Measurements from ENCODE around the gene NRIP3.

NRIP3 gene

GRCh38 chr11:9029422-9029821 lies 25.6 kb upstream of the NRIP3 start:
- H3K27ac ChIP-seq (ENCODE audit: low read length), result no peak overlapping the region
- H3K9me3 ChIP-seq (ENCODE audit: insufficient read depth, low read length, severe bottlenecking), result no peaks in the 10 kb centered on the region
- H3K4me3 ChIP-seq (ENCODE audit: low read depth in 1 of 2, low read length in 2 of 2), result no peak overlapping the region
- H3K79me2 ChIP-seq (ENCODE audit: insufficient read depth, low read length), result no peaks in the 10 kb centered on the region
- ATAC-seq (ENCODE audit: insufficient read depth, low read depth) (no peak), DNase-seq (no peak)
- no peak overlapping the region for H3K9ac ChIP-seq (ENCODE audit: low read depth, low read length)
- H3K27me3 ChIP-seq (ENCODE audit: insufficient read depth, low read length, poor library complexity), result no peaks in the 10 kb centered on the region
- no peaks in the 10 kb centered on the region for H3K36me3 ChIP-seq (ENCODE audit: insufficient read depth, low read length)
- TF ChIP-seq CTCF (IDR thresholded peaks at IDR 0.05; ENCODE audit: borderline replicate concordance, extremely low read depth, low read length, poor library complexity, severe bottlenecking) (no peak), EZH2 (IDR thresholded peaks at IDR 0.05; ENCODE audit: borderline replicate concordance, low read depth, low read length, severe bottlenecking) (no peak)
- no peaks in the 10 kb centered on the region for H3K4me1 ChIP-seq (ENCODE audit: insufficient read depth, low read length)
- H3K4me2 ChIP-seq (ENCODE audit: insufficient read depth, low read length), result no peak overlapping the region
- no peak overlapping the region for H2AFZ ChIP-seq (ENCODE audit: low read depth, low read length)
- H4K20me1 ChIP-seq (ENCODE audit: insufficient read depth, low read length), result no peaks in the 10 kb centered on the region

GRCh38 chr11:9028581-9028980 lies 24.8 kb upstream of the NRIP3 start:
- no peaks in the 10 kb centered on the region for H3K79me2 ChIP-seq (ENCODE audit: insufficient read depth, low read length)
- no peak overlapping the region for H3K4me2 ChIP-seq (ENCODE audit: insufficient read depth, low read length)
- no peaks in the 10 kb centered on the region for H3K4me1 ChIP-seq (ENCODE audit: insufficient read depth, low read length)
- H3K9ac ChIP-seq (ENCODE audit: low read depth, low read length), result no peak overlapping the region
- TF ChIP-seq CTCF (IDR thresholded peaks at IDR 0.05; ENCODE audit: borderline replicate concordance, extremely low read depth, low read length, poor library complexity, severe bottlenecking) (no peak), EZH2 (IDR thresholded peaks at IDR 0.05; ENCODE audit: borderline replicate concordance, low read depth, low read length, severe bottlenecking) (no peak)
- no peak for ATAC-seq (ENCODE audit: insufficient read depth, low read depth)
- no peaks in the 10 kb centered on the region for H3K9me3 ChIP-seq (ENCODE audit: insufficient read depth, low read length, severe bottlenecking)
- H2AFZ ChIP-seq (ENCODE audit: low read depth, low read length), result no peak overlapping the region
- no peak overlapping the region for H3K4me3 ChIP-seq (ENCODE audit: low read depth in 1 of 2, low read length in 2 of 2)
- no peak overlapping the region for H3K27ac ChIP-seq (ENCODE audit: low read length)
- no peaks in the 10 kb centered on the region for H3K36me3 ChIP-seq (ENCODE audit: insufficient read depth, low read length)
- DNase-seq, result no peak
- H3K27me3 ChIP-seq (ENCODE audit: insufficient read depth, low read length, poor library complexity), result no peaks in the 10 kb centered on the region
- H4K20me1 ChIP-seq (ENCODE audit: insufficient read depth, low read length), result no peaks in the 10 kb centered on the region

DNA sequence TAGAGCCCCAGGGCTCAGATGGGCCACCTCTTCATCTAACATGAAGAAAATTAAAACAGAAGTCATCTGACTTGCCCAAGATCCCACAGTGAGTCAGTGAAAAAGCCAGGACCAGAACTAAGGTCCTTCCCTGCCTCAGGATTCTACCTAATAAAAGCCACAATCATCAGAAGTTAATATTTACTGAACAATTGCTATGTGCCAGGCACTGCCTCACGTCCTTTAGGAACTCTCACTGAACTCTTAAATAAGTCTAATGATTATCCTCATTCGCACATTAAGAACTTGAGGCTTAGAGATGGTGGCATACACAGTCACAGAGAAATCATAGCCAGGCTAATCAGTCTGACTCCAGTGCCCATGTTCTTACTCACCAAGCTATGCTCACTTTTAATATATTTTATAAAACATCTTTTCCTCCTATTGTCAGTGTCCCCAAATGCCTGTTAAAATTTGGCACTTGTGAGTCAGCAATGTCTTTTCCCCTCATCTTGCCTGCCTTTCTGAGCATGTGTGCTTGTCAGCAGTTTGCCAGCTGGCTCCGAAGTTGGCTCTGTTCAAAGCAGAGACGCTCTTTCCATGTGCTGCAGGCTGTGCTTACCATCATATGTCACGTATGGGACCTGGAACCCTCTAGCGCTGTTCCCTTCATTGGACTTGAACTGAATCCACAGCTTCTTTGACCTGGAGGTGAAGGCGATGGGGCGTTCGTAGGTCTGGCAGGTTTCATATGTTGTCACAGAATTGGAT lies 21.5 kb upstream of the NRIP3 start:
- ATAC-seq (ENCODE audit: insufficient read depth, low read depth), result no peak
- H3K9me3 ChIP-seq (ENCODE audit: insufficient read depth, low read length, severe bottlenecking), result no peaks in the 10 kb centered on the region
- no peak overlapping the region for H2AFZ ChIP-seq (ENCODE audit: low read depth, low read length)
- H3K79me2 ChIP-seq (ENCODE audit: insufficient read depth, low read length), result no peaks in the 10 kb centered on the region
- TF ChIP-seq CTCF (IDR thresholded peaks at IDR 0.05; ENCODE audit: borderline replicate concordance, extremely low read depth, low read length, poor library complexity, severe bottlenecking), result no peak
- no peak for TF ChIP-seq EZH2 (IDR thresholded peaks at IDR 0.05; ENCODE audit: borderline replicate concordance, low read depth, low read length, severe bottlenecking)
- H3K4me2 ChIP-seq (ENCODE audit: insufficient read depth, low read length), result no peak overlapping the region
- H3K9ac ChIP-seq (ENCODE audit: low read depth, low read length), result no peak overlapping the region
- H3K27me3 ChIP-seq (ENCODE audit: insufficient read depth, low read length, poor library complexity), result peaks cover 3% of the 10 kb centered on the region
- H3K4me1 ChIP-seq (ENCODE audit: insufficient read depth, low read length), result no peaks in the 10 kb centered on the region
- H3K27ac ChIP-seq (ENCODE audit: low read length), result no peak overlapping the region
- no peak overlapping the region for H3K4me3 ChIP-seq (ENCODE audit: low read depth in 1 of 2, low read length in 2 of 2)
- no peaks in the 10 kb centered on the region for H3K36me3 ChIP-seq (ENCODE audit: insufficient read depth, low read length)
- DNase-seq, result no peak
- no peaks in the 10 kb centered on the region for H4K20me1 ChIP-seq (ENCODE audit: insufficient read depth, low read length)
